Measurements from ENCODE around the gene COL4A3.

COL4A3 gene

DNA sequence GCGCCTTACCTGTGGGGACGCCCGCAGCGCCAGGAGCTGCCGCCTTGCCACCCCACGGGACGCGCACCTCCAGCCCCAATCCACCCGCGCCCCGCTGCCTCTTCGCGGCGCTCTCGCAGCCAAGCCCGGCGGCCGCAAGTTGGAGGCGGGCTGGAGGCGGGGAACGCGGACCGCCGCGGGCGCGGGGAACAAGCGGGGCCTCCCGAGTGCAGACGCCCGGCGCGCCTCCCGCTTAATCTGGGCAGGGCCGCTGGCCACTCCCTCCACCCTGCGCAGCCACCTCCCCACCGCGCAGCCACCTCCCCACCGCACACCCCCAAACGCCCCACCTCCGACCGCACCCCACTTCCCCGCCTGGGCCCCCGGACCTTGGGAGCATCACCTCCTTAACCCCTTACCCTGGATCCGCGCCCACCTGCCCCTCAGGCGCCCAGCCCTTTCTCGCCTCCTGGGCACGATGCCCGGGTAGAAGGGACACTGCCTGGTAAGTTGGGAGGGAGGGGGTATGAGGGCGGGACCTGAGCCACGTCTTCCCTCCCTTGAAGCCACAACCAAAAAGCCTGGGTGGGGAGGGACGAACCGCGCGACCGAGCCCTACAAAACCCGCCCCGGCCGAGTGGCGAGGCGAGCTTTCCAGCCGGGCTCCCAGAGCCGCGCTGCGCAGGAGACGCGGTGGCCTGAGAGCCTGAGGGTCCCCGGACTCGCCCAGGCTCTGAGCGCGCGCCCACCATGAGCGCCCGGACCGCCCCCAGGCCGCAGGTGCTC, at the start of gene COL4A3, which contains the start of gene COL4A4:
TSS of gene COL4A3 (plus strand) at position 627 of the 765 bp plus-strand sequence. CDS start at position 730, 103 bp downstream.
TSS of gene COL4A4 (minus strand) at position 208 of the 765 bp plus-strand sequence. CDS start 16,722 bp downstream, outside the sequence.
- DNase-seq, result peak; percentile 68

DNA sequence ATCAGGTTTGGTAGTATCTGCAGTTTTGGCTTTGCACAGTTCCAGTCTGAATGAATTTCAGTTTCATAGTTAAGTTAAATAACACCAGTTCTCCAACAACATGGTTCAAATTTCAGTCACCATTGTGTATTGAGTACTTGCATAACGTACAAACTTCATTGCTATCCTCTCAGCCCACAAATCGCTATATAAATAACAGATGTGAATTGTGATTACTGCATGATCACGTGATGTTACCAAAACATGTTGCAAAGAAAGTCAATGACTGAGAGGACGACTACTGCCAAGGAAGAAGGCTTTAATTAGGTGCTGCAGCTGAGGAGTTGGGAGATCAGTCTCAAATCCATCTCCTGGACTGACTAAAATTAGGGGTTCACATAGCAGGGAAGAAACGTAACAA, 48.7 kb upstream of the COL4A3 start:
- DNase-seq, result peak; percentile 47

DNA sequence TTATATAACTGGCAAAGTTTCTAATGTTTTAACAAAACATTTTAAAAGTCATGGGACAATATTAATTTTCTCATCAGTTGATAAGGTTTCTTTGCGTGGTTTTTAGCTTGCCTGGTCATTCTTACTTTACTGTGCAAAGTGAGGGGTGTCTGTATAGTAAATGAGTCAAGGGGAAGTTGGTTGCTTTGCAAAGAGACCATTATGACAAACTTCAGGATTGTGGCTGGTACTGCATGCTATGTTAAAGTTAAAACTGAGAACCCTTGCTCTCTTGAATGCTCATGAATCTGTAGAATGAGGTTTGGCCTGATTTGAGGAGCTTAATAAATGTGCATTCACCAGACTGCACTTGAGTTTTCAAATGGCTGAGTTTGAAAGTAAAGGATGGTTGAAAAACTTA, 47.4 kb upstream of the COL4A3 start:
- DNase-seq, result no peak

DNA sequence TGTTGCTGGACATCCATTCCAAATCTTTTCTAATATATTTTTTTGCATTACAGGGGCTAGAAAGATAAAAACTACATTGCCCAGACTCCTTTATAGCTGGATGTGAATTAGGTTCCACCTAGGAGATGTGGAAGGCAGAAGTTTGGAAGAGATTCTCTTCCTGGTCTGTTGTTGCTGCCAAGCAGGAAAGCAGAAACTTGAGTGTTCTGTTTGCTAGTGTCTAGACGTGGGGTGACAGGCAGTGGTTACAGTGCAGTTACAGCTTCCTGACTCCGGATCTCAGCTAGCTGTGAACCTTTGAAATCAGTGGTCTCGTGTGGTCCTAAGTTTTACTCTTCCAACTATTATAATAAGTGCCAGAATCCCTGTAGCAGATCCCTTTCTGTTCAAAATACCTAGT, 46.6 kb upstream of the COL4A3 start:
- DNase-seq, result no peak

DNA sequence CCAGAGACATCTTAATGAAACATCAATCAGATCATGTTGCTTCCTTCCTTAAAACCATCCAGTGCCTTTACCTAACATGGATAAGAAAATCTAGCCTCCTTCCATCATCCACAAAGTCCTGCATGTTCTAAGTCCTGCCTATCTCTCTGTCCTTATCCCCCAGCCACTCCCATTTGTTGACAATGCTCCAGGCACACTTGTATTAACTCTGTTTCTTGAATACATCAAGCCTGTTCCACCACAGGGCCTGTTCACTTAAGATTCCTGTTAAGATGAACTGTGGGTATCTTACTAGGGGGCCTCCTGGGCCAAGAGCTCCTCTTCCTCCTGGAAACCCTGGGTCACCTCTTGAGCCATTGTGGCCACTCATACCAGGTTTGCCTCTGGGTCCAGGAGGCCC, 46.1 kb upstream of the COL4A3 start:
- no peak for DNase-seq

DNA sequence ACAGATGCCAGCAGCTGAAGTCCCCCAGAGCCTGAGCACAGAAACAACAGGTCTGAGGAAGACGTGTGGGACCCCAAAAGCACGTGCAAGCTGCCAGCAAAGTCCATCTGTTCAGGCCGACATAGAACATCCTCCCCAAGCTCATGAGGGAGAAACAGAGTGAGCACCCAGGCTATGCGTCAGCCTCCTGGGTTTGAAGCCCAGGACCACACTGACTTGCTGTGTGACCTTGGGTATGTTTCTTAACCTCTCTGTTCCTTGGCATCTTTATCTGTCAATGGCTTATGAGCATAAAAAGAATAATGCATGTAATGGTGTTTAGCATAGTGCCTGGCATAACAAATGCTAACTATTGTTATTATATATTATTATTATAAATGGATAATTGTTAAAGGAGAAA, 40.7 kb upstream of the COL4A3 start:
- DNase-seq, result no peak

DNA sequence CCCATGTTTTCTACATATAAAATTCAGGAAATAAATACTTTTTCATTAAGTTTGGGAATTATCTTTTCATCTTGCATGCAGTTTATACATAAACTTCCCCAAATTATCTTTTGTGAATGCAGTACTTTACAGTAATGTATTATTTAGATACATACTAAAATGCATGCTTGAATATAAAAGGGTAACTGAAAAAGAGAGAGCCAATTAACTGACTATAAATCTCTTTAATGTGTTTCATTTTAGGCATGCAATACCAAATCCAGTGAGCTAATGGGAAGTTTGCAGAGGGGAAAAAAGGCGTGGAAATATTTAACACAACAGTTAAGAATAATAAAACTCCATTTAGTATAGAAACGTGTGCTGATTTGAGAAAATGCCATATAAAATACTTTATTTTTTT, 39.6 kb upstream of the COL4A3 start:
- no peak for DNase-seq

DNA sequence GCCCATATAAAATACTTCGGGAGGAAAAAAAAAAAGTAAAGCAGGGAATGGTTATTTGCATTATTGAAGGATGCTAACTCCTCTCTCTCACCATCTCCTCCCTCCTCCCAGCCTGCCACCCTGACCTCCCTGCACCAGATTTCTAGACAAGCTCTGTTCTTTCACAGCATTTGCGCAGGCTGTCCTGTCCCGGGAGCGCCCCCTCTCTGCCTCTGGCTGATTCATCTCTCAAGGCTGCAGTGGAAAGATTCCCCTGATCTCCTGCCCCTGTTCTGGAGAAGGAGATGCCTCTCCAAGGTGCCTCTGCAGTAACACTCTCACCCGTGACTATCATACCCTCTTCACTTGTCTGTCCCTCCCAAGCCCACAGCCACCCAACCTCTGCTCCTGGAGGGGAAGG, 38.9 kb upstream of the COL4A3 start:
- no peak for DNase-seq

DNA sequence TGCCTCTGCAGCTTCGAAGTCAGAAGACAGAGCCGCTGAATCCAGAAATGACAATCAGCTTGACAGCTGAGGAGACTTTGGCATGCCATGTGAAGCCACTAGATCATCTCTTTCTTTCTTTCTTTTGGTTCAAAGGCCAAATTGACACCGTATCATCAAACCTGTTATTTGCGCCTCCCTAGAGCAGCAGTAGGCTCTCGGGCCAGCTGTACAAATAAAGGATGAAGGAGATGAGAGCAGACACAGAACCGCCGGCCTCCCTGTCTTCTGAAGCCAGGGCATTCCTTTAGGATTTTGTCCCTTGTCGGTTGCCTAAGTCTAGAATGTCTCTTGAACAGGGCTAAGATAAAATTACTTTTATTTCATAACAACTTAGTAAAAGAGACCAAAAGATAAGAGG, 37.2 kb upstream of the COL4A3 start:
- DNase-seq, result peak; percentile 75

DNA sequence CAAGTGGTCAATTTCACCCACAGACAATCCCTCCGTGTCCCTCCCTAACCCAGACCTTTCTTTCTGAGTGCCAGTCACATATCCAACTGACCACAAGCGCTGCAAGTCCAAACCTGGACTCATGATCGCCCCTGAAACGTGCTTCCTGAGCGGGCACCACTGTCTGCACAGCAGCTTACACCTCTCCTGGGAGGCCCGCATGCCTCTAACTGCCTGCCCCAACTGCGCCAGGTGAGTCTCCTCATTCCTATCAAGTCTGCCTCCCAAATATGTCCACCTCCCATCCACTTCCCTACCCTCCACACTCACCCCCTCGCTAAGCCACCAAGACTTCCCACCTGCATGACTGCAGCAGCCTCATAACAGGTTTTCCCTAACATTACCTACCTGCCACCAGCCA, 33.8 kb upstream of the COL4A3 start:
- no peak for DNase-seq

DNA sequence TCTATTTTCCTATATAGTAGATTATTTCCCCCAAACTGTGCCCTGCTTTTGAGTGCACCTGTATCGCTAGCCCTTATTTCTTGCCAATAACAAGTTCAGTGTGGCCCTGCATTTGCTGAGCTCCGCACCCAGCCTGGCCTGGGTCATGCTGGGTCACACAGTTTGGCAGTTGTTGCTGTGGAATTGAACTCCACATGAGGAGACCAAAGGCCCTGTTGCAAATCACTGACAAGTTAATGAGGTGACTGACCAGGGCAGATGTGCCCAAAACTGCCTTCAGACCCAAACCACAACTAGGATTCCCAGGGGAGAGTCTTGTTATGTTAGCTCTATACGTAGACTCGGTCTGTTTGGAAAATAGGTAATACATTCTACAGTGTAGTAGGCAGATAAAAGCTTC, 31.4 kb upstream of the COL4A3 start:
- no peak for DNase-seq

DNA sequence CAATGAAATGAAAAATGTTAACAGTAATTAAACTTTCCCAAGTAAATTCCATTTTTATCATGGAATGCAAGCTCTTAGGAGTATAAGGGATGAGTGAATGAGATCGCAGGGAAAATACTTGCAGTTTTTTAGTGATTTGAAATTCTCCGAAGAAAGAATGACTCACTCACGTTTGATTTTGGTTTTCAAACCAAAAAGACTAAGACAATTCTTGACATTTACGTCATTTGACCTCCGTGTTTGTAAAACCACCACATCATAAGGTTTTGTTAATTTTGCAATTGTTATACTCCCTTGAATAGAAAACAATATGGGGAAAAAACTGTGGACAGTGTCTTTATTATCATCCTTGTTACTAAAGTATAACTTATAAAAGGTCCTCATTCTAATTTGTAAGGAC, 29.8 kb upstream of the COL4A3 start:
- no peak for DNase-seq

DNA sequence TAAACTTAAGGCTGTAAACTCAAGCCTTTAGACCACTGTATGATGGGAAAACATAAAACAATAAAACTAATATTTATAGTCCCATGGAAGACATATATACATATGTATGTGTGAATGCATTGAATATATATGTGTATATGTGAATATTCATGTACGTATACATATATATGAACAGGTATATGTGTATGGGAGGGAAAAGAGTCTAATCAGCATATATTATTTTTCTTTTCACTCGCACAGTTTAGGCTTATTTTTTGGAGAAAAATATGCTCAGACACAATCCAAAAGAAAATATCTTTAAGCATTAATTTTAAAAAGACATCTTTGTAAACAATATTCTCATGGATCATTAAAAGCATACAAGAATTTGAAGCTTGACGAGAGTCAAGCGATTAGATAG, 23.1 kb upstream of the COL4A3 start:
- DNase-seq, result no peak

DNA sequence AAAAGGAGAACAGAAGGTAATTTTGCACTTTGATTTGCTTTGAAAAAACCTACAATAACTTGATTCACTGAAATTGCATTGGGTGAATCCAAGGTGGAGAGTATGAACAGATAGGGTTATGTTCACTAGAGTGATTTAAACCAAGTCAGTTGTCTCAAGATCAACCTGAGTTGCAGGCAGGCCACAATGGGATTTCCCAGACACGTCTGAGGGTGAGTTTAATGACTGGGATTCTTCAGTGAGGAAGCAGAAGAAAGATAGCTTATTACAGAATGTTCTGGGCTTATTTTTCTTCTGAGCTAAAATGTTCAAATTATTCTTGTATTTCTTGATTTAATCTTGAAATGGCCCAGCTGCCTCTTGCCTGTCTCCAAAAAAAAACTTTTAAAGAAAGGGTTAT, 20.5 kb upstream of the COL4A3 start:
- no peak for DNase-seq

DNA sequence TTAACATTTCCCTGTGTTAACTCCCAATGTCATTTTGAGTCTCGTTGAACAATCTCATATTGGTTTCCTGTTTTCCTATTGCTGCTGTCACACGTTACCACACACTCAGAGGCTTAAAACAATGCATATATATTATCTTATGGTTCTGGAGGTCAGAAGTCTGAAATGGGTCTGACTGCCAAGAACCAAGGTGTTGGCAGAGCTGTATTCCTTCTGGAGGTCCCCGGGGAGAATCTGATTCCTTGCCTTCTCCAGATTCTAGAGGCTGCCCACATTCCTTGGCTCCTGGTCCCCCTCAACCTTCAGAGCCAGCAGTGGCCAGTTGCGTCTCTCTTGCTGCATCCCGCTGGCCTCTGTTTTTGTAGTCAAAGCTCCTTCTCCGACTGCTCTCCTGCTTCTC, 18.0 kb upstream of the COL4A3 start:
- no peak for DNase-seq

DNA sequence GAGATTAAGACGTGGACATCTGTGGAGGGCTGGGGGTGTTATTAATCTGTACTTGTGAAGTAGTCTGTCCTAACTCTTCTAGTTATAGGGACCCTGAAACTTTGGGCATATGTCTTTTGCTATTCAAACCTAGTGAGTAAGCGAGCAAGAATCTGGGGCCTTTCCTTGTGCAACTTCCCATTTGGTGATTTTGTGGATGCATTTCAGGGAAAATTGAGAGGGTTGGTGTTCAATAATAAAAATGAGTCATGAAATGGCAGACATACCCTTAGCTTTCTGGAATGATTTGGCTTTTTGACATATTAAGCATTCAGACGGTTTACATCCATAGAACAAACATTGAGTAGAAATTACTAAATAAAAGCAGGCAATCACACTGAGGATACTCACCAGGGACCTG, 17.4 kb upstream of the COL4A3 start:
- no peak for DNase-seq

DNA sequence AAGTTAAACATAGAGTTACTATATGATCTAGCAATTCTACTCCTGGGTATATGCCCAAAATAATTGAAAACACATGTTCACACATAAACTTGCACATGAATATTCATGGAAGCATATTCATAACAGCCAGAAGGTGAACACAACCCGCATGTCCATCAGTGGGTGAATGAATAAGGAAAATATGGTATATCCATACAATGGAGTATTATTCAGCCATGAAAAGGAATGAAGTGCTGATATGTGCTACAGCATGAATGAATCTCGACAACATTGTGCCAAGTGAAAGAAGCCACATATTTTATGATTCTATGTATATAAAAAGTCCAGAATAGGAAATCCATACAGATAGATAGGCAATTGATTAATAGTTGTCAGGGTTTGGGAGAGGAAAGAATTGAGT, 16.3 kb upstream of the COL4A3 start:
- DNase-seq, result no peak

DNA sequence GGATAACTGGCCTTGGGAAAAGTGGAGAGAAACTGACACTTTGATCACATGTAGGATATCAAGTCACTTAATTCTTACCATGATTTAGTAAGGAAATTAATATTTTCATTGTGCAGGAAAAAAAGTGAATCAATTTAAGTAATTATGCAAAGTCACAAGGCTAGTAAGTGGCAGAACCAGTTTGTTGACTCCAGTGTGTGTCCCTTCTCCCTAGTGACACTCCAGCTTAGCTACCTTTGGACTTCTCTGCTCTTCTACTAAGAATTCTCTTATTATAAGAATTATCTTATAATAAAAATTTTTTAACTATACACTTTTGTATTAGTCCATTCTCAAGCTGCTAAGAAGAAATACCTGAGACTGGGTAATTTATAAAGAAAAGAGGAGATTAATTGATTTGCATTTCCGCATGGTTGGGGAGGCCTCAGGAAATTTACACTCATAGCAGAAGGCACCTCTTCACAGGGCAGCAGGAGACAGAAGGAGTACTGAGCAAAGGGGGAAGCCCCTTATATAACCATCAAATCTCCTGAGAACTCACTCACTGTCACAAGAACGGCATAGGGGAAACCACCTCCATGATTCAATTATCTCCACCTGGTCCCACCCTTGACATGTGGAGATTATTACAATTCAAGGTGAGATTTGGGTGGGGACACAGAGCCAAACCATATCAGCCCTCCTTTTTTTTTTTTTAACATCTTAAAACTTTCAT, 14.0 kb upstream of the COL4A3 start:
- peak; percentile 3 for DNase-seq

DNA sequence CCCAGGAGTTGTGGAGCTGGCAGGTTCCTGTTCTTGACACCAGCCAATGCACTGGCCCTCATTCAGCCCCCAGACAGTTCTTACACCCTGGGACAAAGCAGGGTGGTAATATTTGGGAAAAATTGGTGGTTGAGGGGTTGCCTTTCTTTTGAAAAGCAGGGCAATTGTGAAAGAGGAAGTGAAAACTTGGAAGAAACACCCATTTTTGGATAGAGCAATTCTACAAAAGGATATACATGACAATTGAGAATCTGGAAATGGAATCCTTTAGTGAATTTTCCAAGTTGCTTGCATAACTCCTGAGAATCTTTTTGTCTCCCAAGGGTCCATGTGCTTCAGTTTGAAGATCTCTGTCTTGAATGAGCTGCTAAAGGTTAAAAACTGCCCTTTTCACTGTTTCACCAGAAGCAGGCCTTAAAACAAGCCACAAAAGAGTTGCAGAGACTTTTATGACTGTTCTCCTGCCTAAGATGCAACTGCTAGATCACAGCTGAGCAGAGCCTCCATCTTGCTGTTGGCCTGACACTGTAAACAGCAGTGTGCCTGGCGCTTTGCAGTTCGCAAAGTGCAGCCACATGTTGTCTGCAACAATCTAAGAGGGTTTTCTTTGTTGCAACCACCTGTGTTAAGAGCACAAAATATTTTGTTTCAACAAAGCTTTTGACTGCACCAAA, 12.2 kb upstream of the COL4A3 start:
- no peak for DNase-seq

DNA sequence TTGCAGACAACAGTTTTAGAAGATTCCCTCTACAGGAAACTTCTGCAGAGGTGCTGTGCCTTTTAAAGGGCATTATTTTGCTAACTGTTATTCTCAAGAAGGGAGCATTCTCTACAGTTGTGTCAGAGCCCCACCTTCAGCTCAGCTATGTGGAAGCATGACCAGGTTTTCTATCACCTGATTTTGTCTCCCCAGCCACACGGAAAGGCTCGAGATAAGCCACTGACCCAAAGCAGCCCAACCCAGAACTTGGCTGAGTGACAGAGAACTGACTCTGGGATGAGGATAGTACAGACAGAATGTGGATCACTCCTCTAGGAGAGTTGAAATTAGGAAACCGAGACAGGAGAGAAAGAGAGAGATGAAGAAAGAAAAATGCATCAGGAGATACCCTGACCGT, 11.1 kb upstream of the COL4A3 start:
- no peak for DNase-seq

DNA sequence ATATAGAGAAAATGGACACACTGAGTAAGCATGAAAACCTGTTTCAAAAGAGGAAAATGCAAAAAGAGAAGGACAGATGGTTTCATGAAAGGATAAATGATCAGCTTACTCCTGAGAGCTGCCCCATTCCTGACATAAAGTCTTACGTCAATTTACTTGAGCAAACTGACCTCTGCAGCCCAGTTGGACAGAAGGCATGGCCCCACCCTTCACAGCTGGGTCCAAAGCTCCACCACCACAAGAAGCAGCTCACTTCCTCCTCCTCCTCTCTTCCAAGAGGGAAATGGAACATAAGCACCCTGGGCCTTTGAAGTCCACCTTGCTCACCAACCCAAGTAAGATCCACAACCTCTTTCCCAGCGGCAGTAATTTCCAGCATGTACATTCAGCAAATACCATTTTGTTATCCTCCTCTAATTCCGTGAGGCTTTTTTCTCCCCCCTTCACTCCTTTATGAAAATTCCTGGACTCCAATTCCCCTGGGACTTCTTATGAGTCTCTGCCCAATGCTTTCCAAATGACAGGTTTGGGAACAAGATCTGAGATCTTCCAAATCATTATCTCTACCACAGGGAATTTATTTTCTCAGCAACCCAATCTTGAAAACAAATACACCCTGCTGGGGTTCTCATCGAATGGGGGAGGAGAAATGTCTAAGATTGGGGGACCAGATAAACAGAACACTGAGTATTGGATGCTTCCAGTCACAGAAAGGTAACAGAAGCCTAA, 10.5 kb upstream of the COL4A3 start:
- no peak for DNase-seq

DNA sequence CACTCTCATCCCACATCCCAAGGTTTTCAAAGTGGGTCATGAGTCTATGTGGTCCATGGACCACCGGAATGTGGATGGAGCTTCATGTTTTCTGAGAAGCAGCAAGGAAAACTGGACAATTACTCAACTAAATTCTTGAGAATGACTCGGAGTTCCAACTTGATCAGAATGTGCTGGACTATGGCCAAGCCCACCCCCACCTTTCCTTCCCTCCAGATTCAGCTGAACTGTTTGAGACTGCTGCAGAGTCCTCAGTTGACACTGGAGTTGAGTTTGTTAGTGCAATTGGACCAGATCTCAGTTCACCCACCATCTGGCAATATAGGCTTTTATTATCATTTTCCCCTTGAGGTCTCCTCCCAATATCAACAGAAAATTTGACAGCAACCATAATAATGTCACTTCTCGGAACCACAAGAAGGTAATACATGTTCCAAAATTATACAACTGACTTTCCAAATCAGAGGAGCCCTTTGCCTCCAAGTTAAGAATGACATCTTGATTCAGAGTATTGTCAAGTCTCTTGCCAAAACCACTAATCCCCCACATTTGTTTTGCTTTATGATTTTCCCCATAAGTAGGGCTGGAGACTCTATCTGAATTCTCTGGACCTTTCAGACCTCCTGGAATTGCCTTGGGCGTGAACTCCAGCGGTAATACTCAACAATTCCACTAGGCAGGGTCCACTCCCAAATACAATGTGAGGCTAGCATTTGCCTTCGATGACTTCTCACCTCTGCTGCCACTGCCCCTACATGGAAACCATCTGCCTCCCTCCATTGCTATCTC, 9.2 kb upstream of the COL4A3 start:
- no peak for DNase-seq
